Measurements from ENCODE around the gene ILDR2. TPM values are rescaled to one million over a fixed set of nuclear protein-coding genes. Genes with fewer than 3 reads are reported as not detected.

Gene ILDR2
- total and polyA plus RNA-seq, 7 donors, result 0.42 to 15.8 (median 8.1) TPM; not detected in 2

- Histone ChIP-seq H3K4me1 (peaks cover 0 to 39% (median 30%) of the 10 kb centered on the region in 4 donors), H3K4me3 (no peak overlapping the region), H3K36me3 (no peaks in the 10 kb centered on the region), H3K27me3 (no peaks in the 10 kb centered on the region), H3K9me3 (no peaks in the 10 kb centered on the region), H3K27ac (no peak overlapping the region)
- intact Hi-C loops (cut with DNase I), result no loop called here
- WGBS, 2 donors, result 74 to 85% methylated on average over 2 of the region's 2 CpGs
- DNase-seq, result no peak
- TF ChIP-seq CTCF (IDR thresholded peaks at IDR 0.05) (no peak), EP300 (IDR thresholded peaks at IDR 0.05) (no peak), POLR2AphosphoS5 (IDR thresholded peaks at IDR 0.05) (no peak), POLR2A (IDR thresholded peaks at IDR 0.05) (no peak)
Measured at GRCh38 chr1:166950156-166950555, 25.2 kb downstream of the ILDR2 start.

DNA sequence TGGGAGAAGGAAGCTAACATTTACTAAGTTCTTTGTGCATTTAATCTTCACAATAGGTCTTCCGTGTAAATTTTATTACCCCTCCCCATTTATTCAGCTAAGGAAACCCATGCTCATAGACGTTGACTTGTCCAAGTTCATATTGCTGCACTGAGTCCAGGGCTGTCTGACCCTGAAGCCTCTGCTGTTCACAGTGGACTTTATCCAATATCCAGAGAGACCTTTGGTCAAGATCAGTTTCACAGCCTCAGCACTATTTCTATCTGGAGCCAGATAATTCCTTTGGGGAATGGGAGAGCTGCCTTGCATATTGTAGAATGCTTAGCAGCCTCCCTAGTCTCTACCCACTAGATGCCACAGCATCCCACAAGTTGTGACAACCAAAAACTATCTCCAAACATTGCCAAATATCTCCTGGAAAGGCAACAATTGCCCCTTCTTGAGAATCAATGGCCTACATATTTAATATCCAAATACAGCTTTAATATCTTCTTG, 26.4 kb downstream of the ILDR2 start:
- Histone ChIP-seq H3K27ac (no peak overlapping the region), H3K9me3 (no peaks in the 10 kb centered on the region), H3K27me3 (no peaks in the 10 kb centered on the region), H3K36me3 (no peaks in the 10 kb centered on the region), H3K4me3 (no peak overlapping the region), H3K4me1 (peaks cover 0 to 40% (median 31%) of the 10 kb centered on the region in 4 donors)
- DNase-seq, result no peak
- TF ChIP-seq EP300 (IDR thresholded peaks at IDR 0.05) (no peak), CTCF (IDR thresholded peaks at IDR 0.05) (no peak), POLR2AphosphoS5 (IDR thresholded peaks at IDR 0.05) (no peak), POLR2A (IDR thresholded peaks at IDR 0.05) (no peak)
- 85% methylated on average over 2 of the region's 2 CpGs for WGBS, 2 donors
- intact Hi-C loops (cut with DNase I), result no loop called here

- intact Hi-C loops (cut with DNase I), result no loop called here
- Histone ChIP-seq H3K36me3 (no peaks in the 10 kb centered on the region), H3K4me1 (peaks cover 0 to 36% (median 27%) of the 10 kb centered on the region in 4 donors), H3K27ac (peak overlapping the region; percentile 1 to 49 (median 10)), H3K27me3 (no peaks in the 10 kb centered on the region), H3K4me3 (peak overlapping the region; percentile 0 to 47 (median 43)), H3K9me3 (no peaks in the 10 kb centered on the region)
- 6 to 8% methylated on average over 44 of the region's 44 CpGs for WGBS, 2 donors
- peak in 1 of 4 donors; percentile 5 for TF ChIP-seq POLR2AphosphoS5 (IDR thresholded peaks at IDR 0.05)
- no peak for TF ChIP-seq EP300 (IDR thresholded peaks at IDR 0.05)
- peak; percentile 68 for DNase-seq
Measured at GRCh38 chr1:166947398-166948043, 27.8 kb downstream of the ILDR2 start.

- Histone ChIP-seq H3K27ac (no peak overlapping the region), H3K4me1 (peaks cover 0 to 20% (median 13%) of the 10 kb centered on the region in 4 donors), H3K4me3 (no peak overlapping the region), H3K36me3 (no peaks in the 10 kb centered on the region), H3K27me3 (no peaks in the 10 kb centered on the region), H3K9me3 (no peaks in the 10 kb centered on the region)
- DNase-seq, result no peak
- no peak for TF ChIP-seq POLR2A (IDR thresholded peaks at IDR 0.05)
- no peak for TF ChIP-seq EP300 (IDR thresholded peaks at IDR 0.05)
- TF ChIP-seq POLR2AphosphoS5 (IDR thresholded peaks at IDR 0.05), result no peak
- no peak for TF ChIP-seq CTCF (IDR thresholded peaks at IDR 0.05)
- intact Hi-C loops (cut with DNase I), result no loop called here
- WGBS, 2 donors, result 52 to 83% methylated on average over 5 of the region's 5 CpGs
Measured at GRCh38 chr1:166944186-166944967, 31.0 kb downstream of the ILDR2 start.

DNA sequence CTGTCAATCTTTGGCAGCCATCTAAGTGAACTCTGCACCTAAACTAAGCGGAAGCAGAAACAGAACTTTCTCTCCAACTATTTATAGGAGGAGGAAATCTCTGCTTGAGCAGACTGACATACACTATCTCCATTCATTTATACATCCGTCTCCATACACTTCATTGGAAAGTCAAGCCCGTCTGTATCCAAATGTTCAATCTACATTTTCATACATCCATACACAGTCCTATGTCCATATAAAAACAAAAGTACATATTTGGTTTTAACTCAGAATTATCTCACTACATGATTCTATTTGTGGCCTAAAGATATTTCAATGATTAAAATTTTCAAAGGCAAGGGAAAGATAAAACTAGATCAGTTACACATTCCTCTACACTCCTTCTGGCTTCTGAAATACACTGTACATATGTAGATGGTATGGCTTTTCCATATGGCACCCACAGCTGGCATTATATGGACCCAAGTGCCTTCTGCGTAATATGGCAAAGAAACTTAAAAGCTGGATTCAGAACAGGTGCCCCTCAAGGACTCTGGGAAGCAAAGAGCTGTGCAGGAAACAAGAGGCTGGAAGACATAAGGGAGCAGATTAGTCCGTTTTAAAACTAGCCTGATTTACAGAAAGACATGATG, 35.5 kb downstream of the ILDR2 start:
- intact Hi-C loops (cut with DNase I), result no loop called here
- peaks cover 0 to 3% (median 0%) of the 10 kb centered on the region in 4 donors for H3K4me1 ChIP-seq
- no peaks in the 10 kb centered on the region for H3K27me3 ChIP-seq
- H3K27ac ChIP-seq, result no peak overlapping the region
- WGBS, 2 donors, result 88 to 91% methylated on average over 5 of the region's 5 CpGs
- no peaks in the 10 kb centered on the region for H3K36me3 ChIP-seq
- H3K9me3 ChIP-seq, result no peaks in the 10 kb centered on the region
- no peak for DNase-seq
- TF ChIP-seq POLR2A (IDR thresholded peaks at IDR 0.05) (no peak), POLR2AphosphoS5 (IDR thresholded peaks at IDR 0.05) (no peak), EP300 (IDR thresholded peaks at IDR 0.05) (no peak), CTCF (IDR thresholded peaks at IDR 0.05) (no peak)
- no peak overlapping the region for H3K4me3 ChIP-seq
